ENCODE measurements around the gene ZNF628. TPM values are rescaled to one million over a fixed set of nuclear protein-coding genes. Genes with fewer than 3 reads are reported as not detected.

The ZNF628 gene
- total RNA-seq, 1 donor from 2014 or later, result 16.8 TPM

DNA sequence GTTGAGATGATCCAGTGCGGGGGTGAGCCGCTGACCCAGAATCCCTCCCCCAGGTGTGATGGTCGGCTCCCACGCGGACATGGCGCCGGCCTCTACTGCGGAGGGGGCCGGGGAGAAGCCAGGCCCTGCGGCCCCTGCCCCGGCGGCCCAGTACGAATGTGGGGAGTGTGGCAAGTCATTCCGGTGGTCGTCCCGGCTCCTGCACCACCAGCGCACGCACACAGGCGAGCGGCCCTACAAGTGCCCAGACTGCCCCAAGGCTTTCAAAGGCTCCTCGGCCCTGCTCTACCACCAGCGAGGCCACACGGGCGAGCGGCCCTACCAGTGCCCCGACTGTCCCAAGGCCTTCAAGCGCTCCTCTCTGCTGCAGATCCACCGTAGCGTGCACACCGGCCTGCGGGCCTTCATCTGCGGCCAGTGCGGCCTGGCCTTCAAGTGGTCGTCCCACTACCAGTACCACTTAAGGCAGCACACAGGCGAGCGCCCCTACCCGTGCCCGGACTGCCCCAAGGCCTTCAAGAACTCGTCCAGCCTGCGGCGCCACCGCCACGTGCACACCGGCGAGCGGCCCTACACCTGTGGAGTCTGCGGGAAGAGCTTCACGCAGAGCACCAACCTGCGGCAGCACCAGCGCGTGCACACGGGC is 4.9 kb downstream of the ZNF628 start:
- no peak overlapping the region for H3K27ac Mint-ChIP-seq
- peaks cover 6% of the 10 kb centered on the region for H3K36me3 Mint-ChIP-seq (ENCODE audit: insufficient read depth)
- no peaks in the 10 kb centered on the region for H3K27me3 Mint-ChIP-seq
- DNase-seq (ENCODE audit: low spot score, unreplicated experiment), result no peak
- peaks cover 17% of the 10 kb centered on the region for H3K4me1 Mint-ChIP-seq (ENCODE audit: low read depth)
- TF ChIP-seq, protein P1, sequence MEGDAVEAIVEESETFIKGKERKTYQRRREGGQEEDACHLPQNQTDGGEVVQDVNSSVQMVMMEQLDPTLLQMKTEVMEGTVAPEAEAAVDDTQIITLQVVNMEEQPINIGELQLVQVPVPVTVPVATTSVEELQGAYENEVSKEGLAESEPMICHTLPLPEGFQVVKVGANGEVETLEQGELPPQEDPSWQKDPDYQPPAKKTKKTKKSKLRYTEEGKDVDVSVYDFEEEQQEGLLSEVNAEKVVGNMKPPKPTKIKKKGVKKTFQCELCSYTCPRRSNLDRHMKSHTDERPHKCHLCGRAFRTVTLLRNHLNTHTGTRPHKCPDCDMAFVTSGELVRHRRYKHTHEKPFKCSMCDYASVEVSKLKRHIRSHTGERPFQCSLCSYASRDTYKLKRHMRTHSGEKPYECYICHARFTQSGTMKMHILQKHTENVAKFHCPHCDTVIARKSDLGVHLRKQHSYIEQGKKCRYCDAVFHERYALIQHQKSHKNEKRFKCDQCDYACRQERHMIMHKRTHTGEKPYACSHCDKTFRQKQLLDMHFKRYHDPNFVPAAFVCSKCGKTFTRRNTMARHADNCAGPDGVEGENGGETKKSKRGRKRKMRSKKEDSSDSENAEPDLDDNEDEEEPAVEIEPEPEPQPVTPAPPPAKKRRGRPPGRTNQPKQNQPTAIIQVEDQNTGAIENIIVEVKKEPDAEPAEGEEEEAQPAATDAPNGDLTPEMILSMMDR (IDR thresholded peaks at IDR 0.05; ENCODE audit: unreplicated experiment), result no peak
- no peak overlapping the region for H3K4me3 Mint-ChIP-seq (ENCODE audit: low read depth)
- no peaks in the 10 kb centered on the region for H3K9me3 Mint-ChIP-seq (ENCODE audit: low read depth)

DNA sequence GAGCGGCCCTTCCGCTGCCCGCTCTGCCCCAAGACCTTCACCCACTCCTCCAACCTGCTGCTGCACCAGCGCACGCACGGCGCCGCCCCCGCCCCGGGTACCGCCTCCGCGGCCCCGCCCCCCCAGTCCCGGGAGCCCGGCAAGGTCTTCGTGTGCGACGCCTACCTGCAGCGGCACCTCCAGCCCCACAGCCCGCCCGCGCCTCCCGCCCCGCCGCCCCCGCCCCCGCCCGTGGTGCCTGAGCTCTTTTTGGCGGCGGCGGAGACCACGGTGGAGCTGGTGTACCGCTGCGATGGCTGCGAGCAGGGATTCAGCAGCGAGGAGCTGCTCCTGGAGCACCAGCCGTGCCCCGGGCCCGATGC is 5.4 kb downstream of the ZNF628 start:
- Mint-ChIP-seq H3K9me3 (ENCODE audit: low read depth) (no peaks in the 10 kb centered on the region), H3K36me3 (ENCODE audit: insufficient read depth) (peaks cover 6% of the 10 kb centered on the region), H3K4me1 (ENCODE audit: low read depth) (peaks cover 17% of the 10 kb centered on the region), H3K4me3 (ENCODE audit: low read depth) (no peak overlapping the region), H3K27me3 (no peaks in the 10 kb centered on the region), H3K27ac (no peak overlapping the region)
- TF ChIP-seq, protein P1 (IDR thresholded peaks at IDR 0.05; ENCODE audit: unreplicated experiment), result no peak
- DNase-seq (ENCODE audit: low spot score, unreplicated experiment), result no peak

DNA sequence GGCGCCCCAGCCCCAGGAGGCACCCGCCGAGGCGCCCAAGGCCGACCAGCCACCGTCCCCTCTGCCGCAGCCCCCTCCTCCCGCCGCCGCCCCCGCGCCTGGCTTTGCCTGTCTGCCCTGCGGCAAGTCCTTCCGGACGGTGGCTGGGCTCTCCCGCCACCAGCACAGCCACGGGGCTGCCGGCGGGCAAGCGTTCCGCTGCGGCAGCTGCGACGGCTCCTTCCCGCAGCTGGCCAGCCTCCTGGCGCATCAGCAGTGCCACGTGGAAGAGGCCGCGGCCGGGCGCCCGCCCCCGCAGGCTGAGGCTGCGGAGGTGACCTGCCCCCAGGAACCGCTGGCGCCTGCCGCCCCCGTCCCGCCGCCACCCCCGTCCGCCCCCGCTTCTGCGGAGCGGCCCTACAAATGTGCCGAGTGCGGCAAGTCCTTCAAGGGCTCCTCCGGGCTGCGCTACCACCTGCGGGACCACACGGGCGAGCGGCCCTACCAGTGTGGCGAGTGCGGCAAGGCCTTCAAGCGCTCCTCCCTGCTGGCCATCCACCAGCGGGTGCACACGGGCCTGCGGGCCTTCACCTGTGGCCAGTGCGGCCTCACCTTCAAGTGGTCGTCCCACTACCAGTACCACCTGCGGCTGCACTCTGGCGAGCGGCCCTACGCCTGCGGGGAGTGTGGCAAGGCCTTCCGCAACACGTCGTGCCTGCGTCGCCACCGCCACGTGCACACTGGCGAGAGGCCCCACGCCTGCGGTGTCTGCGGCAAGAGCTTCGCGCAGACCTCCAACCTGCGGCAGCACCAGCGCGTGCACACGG is 5.9 kb downstream of the ZNF628 start:
- Mint-ChIP-seq H3K4me3 (ENCODE audit: low read depth) (no peak overlapping the region), H3K27me3 (no peaks in the 10 kb centered on the region), H3K4me1 (ENCODE audit: low read depth) (peaks cover 18% of the 10 kb centered on the region), H3K36me3 (ENCODE audit: insufficient read depth) (peaks cover 6% of the 10 kb centered on the region), H3K9me3 (ENCODE audit: low read depth) (no peaks in the 10 kb centered on the region), H3K27ac (no peak overlapping the region)
- TF ChIP-seq, protein P1 (IDR thresholded peaks at IDR 0.05; ENCODE audit: unreplicated experiment), result no peak
- no peak for DNase-seq (ENCODE audit: low spot score, unreplicated experiment)

DNA sequence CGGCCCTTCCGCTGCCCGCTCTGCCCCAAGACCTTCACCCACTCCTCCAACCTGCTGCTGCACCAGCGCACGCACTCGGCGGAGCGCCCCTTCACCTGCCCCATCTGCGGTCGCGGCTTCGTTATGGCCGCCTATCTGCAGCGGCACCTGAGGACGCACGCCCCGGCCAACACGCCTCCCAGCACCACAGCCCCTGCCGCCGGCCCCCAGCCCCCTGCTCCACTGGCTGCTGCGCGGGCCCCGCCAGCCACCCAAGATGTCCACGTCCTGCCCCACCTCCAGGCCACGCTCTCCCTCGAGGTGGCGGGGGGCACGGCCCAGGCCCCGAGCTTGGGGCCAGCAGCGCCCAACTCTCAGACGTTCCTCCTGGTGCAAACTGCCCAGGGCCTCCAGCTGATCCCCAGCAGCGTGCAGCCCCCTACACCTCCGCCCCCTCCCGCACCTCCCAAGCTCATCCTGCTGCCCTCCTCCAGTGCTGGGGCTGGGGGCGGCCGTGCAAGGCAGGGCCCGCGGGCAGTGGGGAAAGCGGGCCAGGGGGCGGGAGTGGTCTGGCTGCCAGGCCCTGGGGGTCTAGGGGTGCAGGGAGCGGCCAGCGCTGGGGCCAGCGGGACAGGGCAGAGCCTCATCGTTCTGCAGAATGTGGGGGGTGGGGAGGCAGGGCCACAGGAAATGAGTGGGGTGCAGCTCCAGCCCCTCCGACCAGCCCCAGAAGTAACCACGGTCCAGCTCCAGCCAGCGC is 6.7 kb downstream of the ZNF628 start:
- H3K4me1 Mint-ChIP-seq (ENCODE audit: low read depth), result peaks cover 16% of the 10 kb centered on the region
- H3K27ac Mint-ChIP-seq, result no peak overlapping the region
- H3K36me3 Mint-ChIP-seq (ENCODE audit: insufficient read depth), result peaks cover 6% of the 10 kb centered on the region
- no peak for DNase-seq (ENCODE audit: low spot score, unreplicated experiment)
- H3K9me3 Mint-ChIP-seq (ENCODE audit: low read depth), result no peaks in the 10 kb centered on the region
- TF ChIP-seq, protein P1 (IDR thresholded peaks at IDR 0.05; ENCODE audit: unreplicated experiment), result no peak
- no peaks in the 10 kb centered on the region for H3K27me3 Mint-ChIP-seq
- no peak overlapping the region for H3K4me3 Mint-ChIP-seq (ENCODE audit: low read depth)

Data from progenitor cell of endocrine pancreas (in vitro differentiated cells).